Measurements from ENCODE around the gene LRMDA.

Gene LRMDA

GRCh38 chr10:75408509-75408875 is 22.9 kb upstream of the LRMDA start:
- no peak for DNase-seq (ENCODE audit: extremely low read depth, low read depth)
- TF ChIP-seq, protein P1, sequence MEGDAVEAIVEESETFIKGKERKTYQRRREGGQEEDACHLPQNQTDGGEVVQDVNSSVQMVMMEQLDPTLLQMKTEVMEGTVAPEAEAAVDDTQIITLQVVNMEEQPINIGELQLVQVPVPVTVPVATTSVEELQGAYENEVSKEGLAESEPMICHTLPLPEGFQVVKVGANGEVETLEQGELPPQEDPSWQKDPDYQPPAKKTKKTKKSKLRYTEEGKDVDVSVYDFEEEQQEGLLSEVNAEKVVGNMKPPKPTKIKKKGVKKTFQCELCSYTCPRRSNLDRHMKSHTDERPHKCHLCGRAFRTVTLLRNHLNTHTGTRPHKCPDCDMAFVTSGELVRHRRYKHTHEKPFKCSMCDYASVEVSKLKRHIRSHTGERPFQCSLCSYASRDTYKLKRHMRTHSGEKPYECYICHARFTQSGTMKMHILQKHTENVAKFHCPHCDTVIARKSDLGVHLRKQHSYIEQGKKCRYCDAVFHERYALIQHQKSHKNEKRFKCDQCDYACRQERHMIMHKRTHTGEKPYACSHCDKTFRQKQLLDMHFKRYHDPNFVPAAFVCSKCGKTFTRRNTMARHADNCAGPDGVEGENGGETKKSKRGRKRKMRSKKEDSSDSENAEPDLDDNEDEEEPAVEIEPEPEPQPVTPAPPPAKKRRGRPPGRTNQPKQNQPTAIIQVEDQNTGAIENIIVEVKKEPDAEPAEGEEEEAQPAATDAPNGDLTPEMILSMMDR (IDR thresholded peaks at IDR 0.05; ENCODE audit: low read depth, low read length), result no peak; the same call in 1 of the 2 replicates

- DNase-seq (ENCODE audit: extremely low read depth, low read depth), result no peak
These were observed 22.2 kb upstream of the LRMDA start for GRCh38 chr10:75408911-75409885.

DNA sequence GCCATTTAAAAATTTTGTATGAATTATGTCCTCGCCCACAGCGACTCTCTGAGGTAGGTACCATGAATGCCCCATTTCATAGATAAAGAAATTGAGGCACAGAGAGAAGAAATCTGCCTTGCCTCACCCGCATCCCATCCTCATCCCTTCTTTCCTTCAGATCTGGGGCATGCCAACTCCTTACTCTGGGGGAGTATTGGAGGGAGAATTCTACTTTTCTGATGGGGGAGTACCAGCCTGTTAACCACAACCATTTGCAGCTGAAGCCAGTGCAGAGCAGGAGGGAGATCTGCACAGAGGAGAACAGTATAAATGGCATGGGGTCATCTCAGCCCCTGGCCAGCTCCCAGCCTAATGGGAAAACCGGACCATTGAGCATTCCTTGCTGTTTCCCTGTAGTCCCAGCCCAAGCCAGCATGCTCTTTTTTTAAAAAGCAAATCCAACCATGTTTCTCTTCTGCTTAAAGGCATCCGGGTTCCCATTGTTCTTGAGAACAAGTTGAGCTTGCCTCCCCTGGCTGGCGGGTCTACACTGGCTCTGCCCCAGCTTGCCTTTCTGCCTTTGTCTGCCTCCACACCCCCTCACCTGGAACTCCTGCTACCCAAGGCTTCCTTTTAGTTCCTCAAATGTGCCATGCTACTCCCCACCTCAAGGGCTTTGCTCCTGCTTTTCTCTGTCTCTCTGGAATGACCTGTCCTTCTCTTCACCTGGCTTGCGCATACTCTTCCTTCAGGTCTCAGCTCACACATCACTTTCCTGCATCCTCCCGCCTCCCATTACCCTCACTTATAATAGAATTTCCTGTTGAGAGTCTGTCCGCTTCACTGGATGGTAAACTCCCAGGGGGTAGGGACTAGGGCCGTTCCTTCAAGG is 21.1 kb upstream of the LRMDA start:
- no peak for DNase-seq (ENCODE audit: extremely low read depth, low read depth)
- TF ChIP-seq, protein P1 (IDR thresholded peaks at IDR 0.05; ENCODE audit: low read depth, low read length), result no peak

More at GRCh38 chr10:75408911-75409885, 22.2 kb upstream of the LRMDA start:
- TF ChIP-seq, protein P1 (IDR thresholded peaks at IDR 0.05; ENCODE audit: low read depth, low read length), result no peak

DNA sequence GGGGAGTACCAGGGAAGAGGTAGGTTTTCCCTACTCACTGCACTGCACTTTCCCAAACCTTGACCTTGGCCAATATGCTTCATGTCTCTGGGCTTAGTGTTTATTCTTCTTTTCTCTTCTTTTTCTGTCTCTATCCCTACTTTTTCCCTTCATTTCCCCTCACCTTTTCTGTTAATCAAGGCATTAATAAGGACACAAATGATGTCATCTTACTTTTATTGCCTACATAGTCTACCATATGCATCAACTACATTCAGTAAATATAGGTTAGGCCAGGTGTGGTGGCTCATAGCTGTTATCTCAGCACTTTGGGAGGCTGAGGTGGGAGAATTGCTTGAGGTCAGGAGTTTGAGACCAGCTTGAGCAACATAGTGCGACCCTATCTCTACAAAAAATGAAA is 16.9 kb upstream of the LRMDA start:
- TF ChIP-seq, protein P1 (IDR thresholded peaks at IDR 0.05; ENCODE audit: low read depth, low read length), result no peak
- DNase-seq (ENCODE audit: extremely low read depth, low read depth), result no peak

DNA sequence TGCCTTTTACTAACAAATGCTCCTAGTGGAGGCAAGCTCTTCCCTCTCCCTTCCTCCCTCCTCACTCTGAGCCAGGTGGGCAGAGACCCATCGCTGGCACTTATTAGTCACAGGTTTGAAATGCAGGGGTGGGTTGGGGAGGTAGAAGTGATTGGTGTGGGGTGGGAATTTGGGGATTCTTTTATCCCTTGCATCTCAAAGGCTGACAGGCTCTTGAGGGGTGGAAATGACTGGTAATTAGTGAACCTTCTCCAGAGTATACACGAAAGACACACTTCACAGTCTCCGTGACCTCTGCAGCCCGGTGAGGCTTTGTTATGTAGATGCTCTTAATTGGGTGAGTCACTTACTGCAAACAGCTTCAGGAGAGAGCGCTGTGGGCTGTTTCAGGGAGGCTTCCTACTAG is 13.9 kb upstream of the LRMDA start:
- TF ChIP-seq, protein P1 (IDR thresholded peaks at IDR 0.05; ENCODE audit: low read depth, low read length), result no peak
- DNase-seq (ENCODE audit: extremely low read depth, low read depth), result no peak

GRCh38 chr10:75418293-75418692 is 13.1 kb upstream of the LRMDA start:
- DNase-seq (ENCODE audit: extremely low read depth, low read depth), result no peak
- TF ChIP-seq, protein P1 (IDR thresholded peaks at IDR 0.05; ENCODE audit: low read depth, low read length), result no peak

All from AG09319 (cell line).